ENCODE measurements around the gene ADSL.

GRCh38 chr22:40403651-40404050, 57.4 kb downstream of the ADSL start:
- TF ChIP-seq CTCF (IDR thresholded peaks at IDR 0.05), result no peak
- TF ChIP-seq EZH2 (IDR thresholded peaks at IDR 0.05; ENCODE audit: borderline replicate concordance, insufficient read depth, low read depth, low read length, poor library complexity, severe bottlenecking), result no peak

Measured in B cell (primary cell).